OCI-LY1 (cell line): ENCODE data around the gene CRTAC1.

Source experiments
- H2AFZ ChIP-seq: fragments of 200-600 bp; sonication (generic), shearing (Covaris generic); 2 replicates; pipeline ENCODE4 v1.6.0; 2014; ENCODE audit warnings: antibody characterized with exemption, mild to moderate bottlenecking, low read length
- H3F3A ChIP-seq: fragments of 200-600 bp; sonication (generic), shearing (Covaris generic); 2 replicates; pipeline ENCODE4 v1.6.0; 2014; ENCODE audit warnings: mild to moderate bottlenecking, antibody characterized with exemption, low read length, moderate library complexity; ENCODE audit not compliant: insufficient read depth
- H3K27ac ChIP-seq: fragments of 200-600 bp; sonication (generic); 2 replicates; pipeline ENCODE4 v1.5.1; 2014; ENCODE audit warnings: low read length, mixed run types, mild to moderate bottlenecking, low read depth; ENCODE audit not compliant: poor library complexity, severe bottlenecking
- H3K27me3 ChIP-seq: fragments of 200-600 bp; sonication (generic); 2 replicates; pipeline ENCODE4 v1.6.0; 2014; ENCODE audit warnings: antibody characterized with exemption, mild to moderate bottlenecking, low read length, moderate library complexity; ENCODE audit not compliant: insufficient read depth
- H3K36me3 ChIP-seq: fragments of 200-600 bp; sonication (generic); 2 replicates; pipeline ENCODE4 v1.6.1; 2014; ENCODE audit warnings: mild to moderate bottlenecking, antibody characterized with exemption, low read length, moderate library complexity, mixed read lengths; ENCODE audit not compliant: insufficient read depth
- H3K4me1 ChIP-seq: fragments of 200-600 bp; sonication (generic); 2 replicates; pipeline ENCODE4 v1.5.1; 2014; ENCODE audit warnings: mild to moderate bottlenecking, low read length, moderate library complexity; ENCODE audit not compliant: insufficient read depth, severe bottlenecking
- H3K4me2 ChIP-seq: fragments of 200-600 bp; sonication (generic), shearing (Covaris generic); 2 replicates; pipeline ENCODE4 v1.6.1; 2014; ENCODE audit warnings: low read length
- H3K4me3 ChIP-seq: fragments of 200-600 bp; sonication (generic); 2 replicates; pipeline ENCODE4 v1.5.1; 2014; ENCODE audit warnings: low read length, low read depth, mild to moderate bottlenecking, mixed read lengths; ENCODE audit not compliant: poor library complexity, severe bottlenecking
- H3K79me2 ChIP-seq: fragments of 200-600 bp; shearing (Covaris generic); 2 replicates; pipeline ENCODE4 v1.6.1; 2016; ENCODE audit warnings: mixed run types, low read length, mixed read lengths; ENCODE audit not compliant: insufficient read depth
- H3K9ac ChIP-seq: fragments of 200-600 bp; sonication (generic), shearing (Covaris generic); 2 replicates; pipeline ENCODE4 v1.6.1; 2014; ENCODE audit warnings: mild to moderate bottlenecking, low read length, mixed read lengths
- H3K9me2 ChIP-seq: fragments of 200-600 bp; sonication (generic), shearing (Covaris generic); 2 replicates; pipeline ENCODE4 v1.6.1; 2014; ENCODE audit warnings: low read depth, mild to moderate bottlenecking, low read length, mixed read lengths
- H3K9me3 ChIP-seq: fragments of 200-600 bp; shearing (Covaris generic); 2 replicates; pipeline ENCODE4 v1.6.1; 2014; ENCODE audit warnings: low read length, mixed read lengths
- H4K20me1 ChIP-seq: fragments of 200-600 bp; sonication (generic), shearing (Covaris generic); 2 replicates; pipeline ENCODE4 v1.6.0; 2016; ENCODE audit warnings: mild to moderate bottlenecking, low read length; ENCODE audit not compliant: insufficient read depth
- EZH2 ChIP-seq: fragments of 200-600 bp; sonication (generic), shearing (Covaris generic); IDR thresholded peaks from 2 replicates; pipeline ENCODE4 v1.8.0; 2017; ENCODE audit warnings: borderline replicate concordance, mixed run types, mild to moderate bottlenecking, antibody characterized with exemption, low read length, moderate library complexity, mixed read lengths
- TF ChIP-seq, protein P1 (sequence below): fragments of 200-600 bp; sonication (generic), shearing (Covaris generic); IDR thresholded peaks from 2 replicates; pipeline ENCODE4 v1.5.1; 2017; ENCODE audit warnings: mild to moderate bottlenecking, antibody characterized with exemption, low read length, moderate library complexity, mixed read lengths

CRTAC1 gene

GRCh38 chr10:97907830-97908229 is 122.6 kb downstream of the CRTAC1 start:
- no peaks in the 10 kb centered on the region for H4K20me1 ChIP-seq
- no peaks in the 10 kb centered on the region for H3K36me3 ChIP-seq
- H3F3A ChIP-seq: no peaks in the 10 kb centered on the region
- H3K27me3 ChIP-seq: no peaks in the 10 kb centered on the region
- no peak overlapping the region for H3K9ac ChIP-seq
- H3K4me2 ChIP-seq: no peak overlapping the region
- H3K9me2 ChIP-seq: no peaks in the 10 kb centered on the region
- no peak overlapping the region for H2AFZ ChIP-seq
- H3K4me1 ChIP-seq: no peaks in the 10 kb centered on the region
- H3K9me3 ChIP-seq: no peaks in the 10 kb centered on the region
- no peaks in the 10 kb centered on the region for H3K79me2 ChIP-seq
- H3K27ac ChIP-seq: no peak overlapping the region
- no peak overlapping the region for H3K4me3 ChIP-seq
- TF ChIP-seq, protein P1, sequence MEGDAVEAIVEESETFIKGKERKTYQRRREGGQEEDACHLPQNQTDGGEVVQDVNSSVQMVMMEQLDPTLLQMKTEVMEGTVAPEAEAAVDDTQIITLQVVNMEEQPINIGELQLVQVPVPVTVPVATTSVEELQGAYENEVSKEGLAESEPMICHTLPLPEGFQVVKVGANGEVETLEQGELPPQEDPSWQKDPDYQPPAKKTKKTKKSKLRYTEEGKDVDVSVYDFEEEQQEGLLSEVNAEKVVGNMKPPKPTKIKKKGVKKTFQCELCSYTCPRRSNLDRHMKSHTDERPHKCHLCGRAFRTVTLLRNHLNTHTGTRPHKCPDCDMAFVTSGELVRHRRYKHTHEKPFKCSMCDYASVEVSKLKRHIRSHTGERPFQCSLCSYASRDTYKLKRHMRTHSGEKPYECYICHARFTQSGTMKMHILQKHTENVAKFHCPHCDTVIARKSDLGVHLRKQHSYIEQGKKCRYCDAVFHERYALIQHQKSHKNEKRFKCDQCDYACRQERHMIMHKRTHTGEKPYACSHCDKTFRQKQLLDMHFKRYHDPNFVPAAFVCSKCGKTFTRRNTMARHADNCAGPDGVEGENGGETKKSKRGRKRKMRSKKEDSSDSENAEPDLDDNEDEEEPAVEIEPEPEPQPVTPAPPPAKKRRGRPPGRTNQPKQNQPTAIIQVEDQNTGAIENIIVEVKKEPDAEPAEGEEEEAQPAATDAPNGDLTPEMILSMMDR: no peak
- TF ChIP-seq EZH2: no peak

GRCh38 chr10:97907211-97907610 is 123.2 kb downstream of the CRTAC1 start:
- H3K79me2 ChIP-seq: no peaks in the 10 kb centered on the region
- TF ChIP-seq, protein P1: no peak
- TF ChIP-seq EZH2: no peak
- H3K4me3 ChIP-seq: no peak overlapping the region
- no peaks in the 10 kb centered on the region for H3F3A ChIP-seq
- no peaks in the 10 kb centered on the region for H3K9me2 ChIP-seq
- no peak overlapping the region for H3K9ac ChIP-seq
- H3K36me3 ChIP-seq: no peaks in the 10 kb centered on the region
- H2AFZ ChIP-seq: no peak overlapping the region
- H3K27ac ChIP-seq: no peak overlapping the region
- H3K4me2 ChIP-seq: no peak overlapping the region
- no peaks in the 10 kb centered on the region for H3K9me3 ChIP-seq
- no peaks in the 10 kb centered on the region for H3K4me1 ChIP-seq
- no peaks in the 10 kb centered on the region for H4K20me1 ChIP-seq
- H3K27me3 ChIP-seq: no peaks in the 10 kb centered on the region

DNA sequence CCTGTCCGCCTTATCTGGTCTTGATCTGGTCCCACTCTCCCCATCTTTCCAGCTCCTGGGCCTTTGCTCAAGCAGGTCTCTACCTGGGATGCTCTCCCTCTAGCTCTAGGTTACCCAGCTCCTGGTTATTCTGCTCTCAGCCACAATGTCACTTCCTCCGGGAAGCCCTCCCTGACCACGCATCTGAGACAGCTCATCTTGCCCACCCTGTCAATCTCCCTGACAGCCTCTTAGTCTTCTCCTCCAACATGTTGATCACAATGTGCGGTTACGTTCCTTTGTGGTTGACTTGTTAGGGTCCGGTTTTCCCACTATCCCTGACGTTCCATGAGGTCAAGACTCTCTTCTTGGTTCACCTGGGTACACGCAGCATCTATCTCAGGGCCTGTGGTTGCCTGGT is 125.1 kb downstream of the CRTAC1 start:
- H3K27ac ChIP-seq: no peak overlapping the region
- no peaks in the 10 kb centered on the region for H3F3A ChIP-seq
- H3K36me3 ChIP-seq: no peaks in the 10 kb centered on the region
- no peaks in the 10 kb centered on the region for H4K20me1 ChIP-seq
- no peaks in the 10 kb centered on the region for H3K9me3 ChIP-seq
- no peaks in the 10 kb centered on the region for H3K79me2 ChIP-seq
- TF ChIP-seq, protein P1: no peak
- no peak overlapping the region for H2AFZ ChIP-seq
- no peak overlapping the region for H3K4me3 ChIP-seq
- no peaks in the 10 kb centered on the region for H3K9me2 ChIP-seq
- H3K9ac ChIP-seq: no peak overlapping the region
- no peaks in the 10 kb centered on the region for H3K27me3 ChIP-seq
- no peak overlapping the region for H3K4me2 ChIP-seq
- no peaks in the 10 kb centered on the region for H3K4me1 ChIP-seq
